ENCODE measurements around the gene LOXL3.

The LOXL3 gene

GRCh38 chr2:74554820-74555531, 1.2 kb upstream of the LOXL3 start:
- Histone ChIP-seq H2AFZ (ENCODE audit: low read depth, low read length, severe bottlenecking) (peak overlapping the region; percentile 95), H3K4me3 (ENCODE audit: insufficient read depth, low read length, poor library complexity, severe bottlenecking) (peak overlapping the region; percentile 84), H3K9me3 (ENCODE audit: insufficient read depth, low read length) (no peaks in the 10 kb centered on the region), H3K9me2 (replicated peaks; ENCODE audit: insufficient read depth, low read length) (no peaks in the 10 kb centered on the region), H4K20me1 (ENCODE audit: low read depth, low read length) (no peaks in the 10 kb centered on the region), H3K36me3 (ENCODE audit: low read length) (no peaks in the 10 kb centered on the region), H3K27ac (ENCODE audit: low read depth, low read length) (no peak overlapping the region), H3K4me2 (ENCODE audit: low read depth, low read length, poor library complexity, severe bottlenecking) (peak overlapping the region; percentile 69), H3K9ac (ENCODE audit: low read length) (peak overlapping the region; percentile 73), H3K79me2 (ENCODE audit: insufficient read depth, low read length) (no peaks in the 10 kb centered on the region), H3K27me3 (ENCODE audit: low read length) (no peaks in the 10 kb centered on the region), H3F3A (ENCODE audit: insufficient read depth) (no peaks in the 10 kb centered on the region)
- TF ChIP-seq CTCF (IDR thresholded peaks at IDR 0.05; ENCODE audit: insufficient read depth, low read length, poor library complexity, severe bottlenecking) = no peak
- TF ChIP-seq EZH2phosphoT487 (conservative IDR thresholded peaks at IDR 0.05; ENCODE audit: low read length) = no peak

GRCh38 chr2:74552914-74553811, 579 bp downstream of the LOXL3 start:
- Histone ChIP-seq H2AFZ (ENCODE audit: low read depth, low read length, severe bottlenecking) (no peak overlapping the region), H3K9ac (ENCODE audit: low read length) (no peak overlapping the region), H3K4me3 (ENCODE audit: insufficient read depth, low read length, poor library complexity, severe bottlenecking) (no peak overlapping the region), H3K27ac (ENCODE audit: low read depth, low read length) (no peak overlapping the region), H3K79me2 (ENCODE audit: insufficient read depth, low read length) (no peaks in the 10 kb centered on the region), H3K9me2 (replicated peaks; ENCODE audit: insufficient read depth, low read length) (no peaks in the 10 kb centered on the region), H3K9me3 (ENCODE audit: insufficient read depth, low read length) (no peaks in the 10 kb centered on the region), H3F3A (ENCODE audit: insufficient read depth) (no peaks in the 10 kb centered on the region), H3K27me3 (ENCODE audit: low read length) (no peaks in the 10 kb centered on the region), H3K36me3 (ENCODE audit: low read length) (no peaks in the 10 kb centered on the region), H4K20me1 (ENCODE audit: low read depth, low read length) (no peaks in the 10 kb centered on the region), H3K4me2 (ENCODE audit: low read depth, low read length, poor library complexity, severe bottlenecking) (no peak overlapping the region)
- no peak for TF ChIP-seq EZH2phosphoT487 (conservative IDR thresholded peaks at IDR 0.05; ENCODE audit: low read length)

DNA sequence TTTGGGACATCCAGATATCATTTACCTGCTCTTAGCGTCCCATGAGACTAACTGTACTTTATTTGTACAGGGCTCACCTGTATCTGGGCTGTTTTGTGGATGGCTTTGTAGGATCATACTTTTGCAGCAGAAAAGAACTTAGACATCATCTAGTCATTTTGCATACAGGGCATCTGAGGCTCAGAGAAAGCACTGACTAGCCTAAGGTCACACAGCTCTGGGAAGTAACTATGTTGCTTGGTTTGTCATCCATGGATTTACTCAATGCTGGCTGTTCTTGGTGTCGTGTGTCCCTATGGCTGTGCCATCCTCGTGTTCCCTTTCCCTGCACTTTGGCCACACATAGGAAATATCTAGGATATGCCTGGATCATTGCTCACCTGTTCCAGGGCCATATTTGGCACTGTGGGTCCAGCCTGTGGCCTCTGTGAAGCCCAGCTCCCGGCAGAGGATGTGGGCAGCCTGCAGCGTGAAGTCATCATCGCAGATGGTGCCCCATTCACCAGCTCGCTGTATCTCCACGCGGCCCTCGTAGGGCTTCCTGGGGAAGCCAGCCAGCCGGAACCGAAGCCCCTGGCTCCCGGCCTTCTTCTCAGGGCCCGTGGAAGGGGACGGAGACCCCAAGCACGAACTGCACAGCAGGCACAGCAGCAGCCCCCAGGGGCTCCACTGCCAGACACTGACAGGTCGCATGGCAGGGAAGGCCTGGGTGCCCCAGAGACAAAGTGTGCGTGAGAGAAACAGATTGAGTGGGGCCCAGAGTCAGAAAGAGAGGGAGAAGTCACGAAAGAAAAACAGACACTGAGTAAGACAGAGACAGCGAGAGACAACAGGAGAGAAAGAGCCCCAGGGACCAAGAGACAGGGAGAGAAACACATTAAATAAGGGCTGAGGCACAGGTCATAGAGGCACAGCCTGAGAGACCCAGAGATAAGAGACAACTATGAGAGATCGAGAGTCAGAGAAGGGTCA, 1.5 kb downstream of the LOXL3 start:
- H3K27ac ChIP-seq (ENCODE audit: low read depth, low read length) = no peak overlapping the region
- H2AFZ ChIP-seq (ENCODE audit: low read depth, low read length, severe bottlenecking) = no peak overlapping the region
- TF ChIP-seq CTCF (IDR thresholded peaks at IDR 0.05; ENCODE audit: insufficient read depth, low read length, poor library complexity, severe bottlenecking) = no peak
- no peak overlapping the region for H3K4me2 ChIP-seq (ENCODE audit: low read depth, low read length, poor library complexity, severe bottlenecking)
- H3K9ac ChIP-seq (ENCODE audit: low read length) = no peak overlapping the region
- no peaks in the 10 kb centered on the region for H3K27me3 ChIP-seq (ENCODE audit: low read length)
- H3K36me3 ChIP-seq (ENCODE audit: low read length) = no peaks in the 10 kb centered on the region
- H3K9me2 ChIP-seq (replicated peaks; ENCODE audit: insufficient read depth, low read length) = no peaks in the 10 kb centered on the region
- H3K79me2 ChIP-seq (ENCODE audit: insufficient read depth, low read length) = no peaks in the 10 kb centered on the region
- no peaks in the 10 kb centered on the region for H3F3A ChIP-seq (ENCODE audit: insufficient read depth)
- no peaks in the 10 kb centered on the region for H3K9me3 ChIP-seq (ENCODE audit: insufficient read depth, low read length)
- no peaks in the 10 kb centered on the region for H4K20me1 ChIP-seq (ENCODE audit: low read depth, low read length)
- no peak overlapping the region for H3K4me3 ChIP-seq (ENCODE audit: insufficient read depth, low read length, poor library complexity, severe bottlenecking)
